HG02642 (cell line): ENCODE measurements around the gene PRDM13.
"Not testable (repeated sequence)": the region's sequence is repeated elsewhere in the genome, so short reads cannot be mapped to it uniquely, and the experiment has no call there.

ENCODE experiments used
- ATAC-seq: cut with Tn5 transposase; IDR thresholded peaks from one replicate; pipeline ENCODE4 v1.9.1; 2021; ENCODE audit warnings: mild to moderate bottlenecking; ENCODE audit not compliant: unreplicated experiment, poor library complexity

Gene PRDM13

DNA sequence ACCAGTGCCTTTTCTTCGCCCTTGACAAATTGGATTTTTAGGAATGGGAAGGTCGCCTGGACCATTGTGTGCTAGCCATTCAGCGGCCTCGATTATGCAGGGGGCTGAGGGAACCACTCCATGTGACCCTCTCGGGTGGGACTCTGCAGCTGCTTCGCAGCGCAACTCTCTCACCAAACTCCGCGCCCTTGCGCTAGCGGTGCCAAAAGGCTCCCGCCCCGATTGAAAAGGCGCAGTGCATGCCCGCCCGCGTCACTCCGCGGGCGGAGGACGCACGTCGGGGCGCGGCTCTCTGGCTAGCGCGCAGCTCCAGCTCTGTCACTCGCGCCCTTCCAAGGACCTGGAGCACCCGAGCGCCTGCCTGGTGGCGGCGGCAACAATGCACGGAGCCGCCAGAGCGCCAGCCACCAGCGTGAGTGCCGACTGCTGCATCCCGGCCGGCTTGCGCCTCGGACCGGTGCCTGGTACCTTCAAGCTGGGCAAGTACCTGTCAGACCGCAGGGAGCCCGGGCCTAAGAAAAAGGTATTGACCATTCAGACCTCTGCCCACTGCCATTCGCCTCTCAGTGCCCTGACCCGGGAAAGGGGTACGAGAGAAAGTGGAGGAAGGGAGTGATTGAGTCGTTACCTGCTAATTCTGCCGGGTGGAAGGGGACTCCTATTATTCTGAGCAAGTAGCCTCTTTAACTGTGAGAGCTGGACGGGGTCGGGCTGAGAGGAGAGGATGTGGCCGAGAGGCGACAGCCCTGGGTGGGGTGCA lies at the start of gene PRDM13:
Gene PRDM13, plus strand, starts transcription at position 178 of the 760 bp plus-strand sequence. Its CDS starts 202 bp downstream, at position 380.
- ATAC-seq: no peak

DNA sequence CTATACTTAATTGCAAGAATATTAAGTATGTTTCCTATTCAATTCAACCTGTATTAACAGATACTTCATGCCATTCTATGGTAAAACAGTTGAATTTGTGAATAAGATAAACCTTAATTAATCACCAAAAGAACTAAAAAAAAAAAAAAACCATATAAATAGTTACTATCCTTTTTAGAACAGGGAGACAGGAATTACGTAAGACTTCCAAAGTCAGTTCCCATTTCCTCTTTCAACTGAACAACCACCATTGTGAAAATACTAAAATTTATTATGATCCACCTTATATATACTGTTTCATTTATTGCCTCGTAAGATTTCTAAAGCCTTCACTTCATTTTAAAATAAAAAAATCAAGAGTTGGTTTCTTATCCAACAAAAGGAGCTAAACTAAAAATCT lies 47.6 kb upstream of the PRDM13 start:
- ATAC-seq: no peak

DNA sequence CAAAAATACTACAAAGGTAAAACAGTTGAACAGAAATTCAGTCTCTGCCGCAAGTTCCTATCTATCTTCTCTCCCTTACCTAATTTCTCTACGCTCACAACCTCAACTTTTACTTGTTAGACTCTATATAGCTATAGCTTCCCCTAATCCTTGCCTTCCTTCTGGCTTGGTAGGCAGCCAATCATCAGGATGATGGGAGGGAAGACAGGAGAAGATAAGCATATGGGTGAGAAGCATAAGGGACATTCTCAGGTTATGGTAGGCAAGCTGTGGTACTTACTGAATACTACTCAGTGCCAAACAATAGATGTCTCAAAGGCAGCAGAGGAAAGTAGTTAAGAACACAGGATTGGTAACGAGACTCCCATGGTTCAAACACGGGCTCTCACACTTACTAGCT lies 46.0 kb upstream of the PRDM13 start:
- no peak for ATAC-seq

DNA sequence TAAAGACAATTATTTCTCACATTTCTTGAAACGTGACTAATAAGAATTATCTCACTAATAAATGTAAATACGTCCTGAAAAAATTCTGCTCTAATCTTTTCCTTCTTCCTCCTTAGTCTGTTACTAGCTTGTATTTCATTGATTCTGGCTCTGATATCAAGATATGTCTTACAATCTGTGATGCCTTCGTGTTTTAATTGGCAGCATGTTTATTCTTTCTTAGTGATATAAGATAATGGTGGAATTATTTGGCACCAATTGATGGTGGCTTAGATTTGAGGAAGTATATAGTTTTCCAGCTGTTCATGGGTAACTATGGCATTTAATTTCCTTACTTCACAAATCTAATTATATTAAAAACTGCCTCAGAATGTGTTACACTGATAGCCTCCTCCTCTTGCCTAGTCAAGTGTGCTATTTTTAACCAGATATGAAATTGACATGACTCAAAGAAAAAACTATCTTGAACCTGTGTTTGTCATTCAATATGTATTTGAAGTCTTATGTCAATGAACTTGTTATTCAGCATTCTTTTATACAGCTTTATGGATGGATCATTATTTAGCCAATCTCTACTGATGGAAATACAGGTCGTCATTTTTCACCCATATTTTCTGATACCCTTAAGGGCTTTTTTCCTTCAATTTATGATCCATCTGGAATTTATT lies 43.4 kb upstream of the PRDM13 start:
- ATAC-seq: no peak

DNA sequence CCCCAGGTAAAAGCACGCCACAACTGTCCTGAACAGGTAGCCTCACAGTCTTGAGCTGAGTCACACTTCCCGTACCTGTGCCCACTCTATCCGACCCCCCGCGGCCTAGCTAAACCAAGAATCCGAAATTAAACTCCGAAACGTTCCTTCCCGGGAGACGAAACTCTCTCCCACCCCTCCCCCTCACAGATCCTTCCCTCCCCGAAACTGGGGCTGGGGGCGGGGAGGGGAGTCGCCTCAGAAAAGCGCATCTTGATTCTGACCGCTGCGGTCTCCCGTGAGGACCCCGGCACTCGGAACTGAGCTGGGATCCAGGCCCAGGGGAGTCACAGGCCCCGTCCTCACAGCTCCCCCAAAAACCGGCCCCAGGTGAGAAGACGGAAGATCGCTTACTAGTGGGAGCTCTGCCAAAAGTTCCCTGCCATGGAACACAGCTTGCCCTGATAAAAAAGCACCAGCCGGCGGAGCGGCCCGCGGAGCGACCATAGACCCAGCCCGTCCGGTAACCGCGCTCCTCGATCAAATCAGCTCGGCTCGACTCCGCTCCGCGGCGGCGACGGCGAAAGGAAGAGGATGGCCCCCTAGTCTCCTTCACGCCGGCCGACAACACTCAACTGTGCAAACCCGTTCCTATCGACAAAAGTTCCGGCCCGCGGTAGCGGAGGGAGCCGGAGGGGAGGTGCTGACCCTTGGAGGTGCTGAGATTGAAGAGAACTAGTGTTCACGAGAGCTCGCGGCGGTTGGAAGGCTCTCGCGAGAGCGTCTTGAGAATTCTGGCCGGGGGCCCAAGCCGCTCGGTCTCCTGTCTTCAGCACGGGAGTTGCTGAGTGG lies 38.3 kb upstream of the PRDM13 start, which contains the start of gene CCNC:
Gene CCNC, minus strand, starts transcription at position 558 of the 831 bp plus-strand sequence. Its CDS starts 133 bp downstream, at position 425.
- peak; percentile 99 for ATAC-seq

DNA sequence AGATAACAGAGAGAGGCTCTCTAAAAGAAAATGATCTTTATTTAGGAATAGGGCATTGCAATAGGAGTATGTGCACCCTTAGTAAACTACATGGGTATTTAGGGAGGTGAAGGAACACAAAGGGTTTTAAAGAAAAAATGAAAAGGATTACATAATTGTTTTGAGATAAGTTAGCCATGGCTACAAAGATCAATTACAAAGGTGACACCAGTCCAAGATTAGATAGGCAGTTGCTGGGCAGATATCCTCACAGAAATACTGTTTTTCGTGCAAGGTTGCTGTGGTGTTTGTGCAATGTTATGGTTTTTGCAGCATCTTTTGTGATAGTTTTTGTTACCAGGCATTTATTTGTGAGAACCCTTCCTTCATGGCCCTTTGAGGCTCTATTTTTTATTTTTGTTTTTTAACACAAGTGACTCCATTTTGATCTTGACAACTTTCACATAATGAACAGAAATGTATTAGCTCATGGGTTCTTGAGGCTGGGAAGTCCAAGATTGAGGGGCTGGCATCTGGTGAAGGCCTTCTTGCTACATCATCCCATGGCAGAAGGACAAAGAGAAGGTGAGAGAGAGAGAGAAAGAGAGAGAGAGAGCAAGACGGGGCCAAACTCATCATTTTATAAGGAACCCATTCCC lies 32.5 kb upstream of the PRDM13 start:
- ATAC-seq: no peak

DNA sequence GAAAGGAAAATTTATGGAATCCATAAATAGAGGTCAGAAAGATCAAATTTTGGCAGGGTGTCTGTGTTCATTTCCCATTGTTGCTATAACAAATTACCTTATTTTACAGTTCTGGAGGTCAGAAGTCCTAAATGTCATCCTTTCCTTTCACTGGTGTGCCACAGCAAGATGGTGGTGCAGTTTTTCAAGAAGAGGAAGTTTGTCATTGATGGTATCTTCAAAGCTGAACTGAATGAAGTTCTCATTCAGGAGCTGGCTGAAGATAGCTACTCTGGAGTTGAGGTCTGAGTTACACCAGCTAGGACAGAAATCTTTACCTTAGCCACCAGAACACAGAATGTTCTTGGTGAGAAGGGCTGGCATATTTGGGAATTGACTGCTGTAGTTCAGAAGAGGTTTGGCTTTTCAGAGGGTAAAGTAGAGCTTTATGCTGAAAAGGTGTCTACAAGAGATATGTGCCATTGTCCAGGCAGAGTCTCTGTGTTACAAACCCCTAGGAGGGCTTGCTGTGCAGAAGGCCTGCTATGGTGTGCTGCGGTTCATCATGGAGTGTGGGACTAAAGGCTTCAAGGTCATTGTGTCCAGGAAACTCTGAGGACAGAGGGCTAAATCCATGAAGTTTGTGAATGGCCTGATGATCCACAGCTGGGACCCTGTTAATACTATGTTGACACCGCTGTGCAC lies 30.9 kb upstream of the PRDM13 start:
- no peak for ATAC-seq

DNA sequence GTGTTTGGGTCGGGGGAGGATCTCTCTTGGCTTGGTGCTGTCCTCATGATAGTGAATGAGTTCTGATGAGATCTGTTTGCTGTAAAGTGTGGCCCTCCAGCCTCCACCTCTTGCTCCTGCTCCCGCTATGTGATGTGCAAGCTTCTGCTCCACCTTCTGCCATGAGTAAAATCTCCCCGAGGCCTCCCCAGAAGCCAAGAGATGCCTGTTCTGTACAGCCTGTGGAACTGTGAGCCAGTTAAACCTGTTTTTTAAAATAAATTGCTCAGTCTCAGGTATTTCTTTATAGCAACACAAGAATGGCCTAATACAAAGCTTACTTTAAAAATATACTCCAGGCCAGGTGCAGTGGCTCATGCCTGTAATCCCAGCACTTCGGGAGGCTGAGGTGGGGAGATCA lies 26.9 kb upstream of the PRDM13 start:
- no peak for ATAC-seq

DNA sequence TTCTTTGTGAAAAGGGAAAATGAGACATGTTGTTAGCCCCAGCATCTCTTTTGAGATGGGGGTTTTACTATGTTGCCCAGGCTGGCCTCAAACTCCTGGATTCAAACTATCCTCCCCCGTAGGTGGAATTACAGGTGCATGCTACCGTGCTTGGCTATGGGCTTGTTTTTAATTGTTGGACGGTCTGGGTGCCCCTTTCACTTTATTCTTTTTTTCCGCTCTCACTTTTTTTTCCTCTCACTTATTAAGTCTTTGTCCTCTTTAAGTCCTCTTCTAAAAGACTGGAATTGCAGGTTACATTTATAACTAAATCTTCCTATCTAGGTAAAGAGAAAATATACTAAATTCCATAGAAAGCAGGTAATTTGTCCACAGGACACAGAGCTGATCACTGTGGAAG lies 18.8 kb upstream of the PRDM13 start:
- ATAC-seq: no peak

DNA sequence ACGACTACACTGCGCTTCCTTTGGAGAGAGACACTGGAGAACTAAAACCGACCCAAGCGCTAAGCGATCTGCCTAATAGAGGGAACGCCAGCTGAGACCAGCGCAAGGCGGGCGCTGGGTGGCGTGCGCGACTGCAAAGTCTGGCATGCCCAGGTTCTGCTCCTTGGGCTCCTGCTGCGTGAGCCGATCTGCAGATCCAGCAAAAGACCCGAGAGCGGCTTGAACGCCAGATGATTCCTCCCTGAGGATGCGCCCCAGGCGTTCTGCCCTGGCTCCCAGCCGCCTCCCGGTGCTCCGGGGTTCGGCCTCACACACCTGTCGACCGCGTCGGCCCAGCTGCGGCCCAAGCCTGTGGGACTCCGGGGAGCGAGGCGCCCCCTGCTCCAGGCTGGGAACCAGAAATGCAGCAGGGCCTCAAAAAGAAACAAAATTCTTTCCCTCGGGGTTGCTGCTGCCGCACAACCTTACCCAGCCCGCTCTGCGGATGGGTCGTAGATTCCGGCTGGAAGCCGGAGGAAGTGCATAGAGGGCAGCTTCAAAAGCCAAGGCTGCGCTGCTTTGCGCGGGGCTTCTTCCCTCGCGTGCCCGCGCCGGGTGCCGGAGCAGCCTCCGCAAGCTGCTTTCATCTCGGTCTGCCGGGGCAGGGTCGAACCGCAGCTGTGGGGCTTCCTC lies 17.9 kb upstream of the PRDM13 start:
- peak; percentile 94 for ATAC-seq

DNA sequence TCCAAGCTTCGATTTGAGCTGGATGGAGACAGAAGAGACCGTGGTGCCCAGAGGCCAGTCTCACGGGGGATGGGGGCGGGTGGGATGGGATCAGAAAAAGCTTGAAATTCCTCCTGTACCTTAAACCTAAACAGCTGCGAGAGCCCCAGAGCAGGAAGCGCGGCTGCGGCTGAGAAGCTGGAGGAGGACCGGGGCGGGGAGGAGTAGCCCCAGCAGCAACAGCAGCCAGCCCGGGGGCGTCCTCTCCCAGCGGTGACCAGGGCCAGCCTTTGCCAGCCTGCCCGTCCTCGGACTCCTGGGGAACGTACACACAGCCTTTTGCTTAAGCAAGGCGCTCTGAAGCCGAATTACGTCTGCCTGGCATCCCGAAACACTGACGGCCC lies 17.4 kb upstream of the PRDM13 start:
- ATAC-seq: peak; percentile 33

DNA sequence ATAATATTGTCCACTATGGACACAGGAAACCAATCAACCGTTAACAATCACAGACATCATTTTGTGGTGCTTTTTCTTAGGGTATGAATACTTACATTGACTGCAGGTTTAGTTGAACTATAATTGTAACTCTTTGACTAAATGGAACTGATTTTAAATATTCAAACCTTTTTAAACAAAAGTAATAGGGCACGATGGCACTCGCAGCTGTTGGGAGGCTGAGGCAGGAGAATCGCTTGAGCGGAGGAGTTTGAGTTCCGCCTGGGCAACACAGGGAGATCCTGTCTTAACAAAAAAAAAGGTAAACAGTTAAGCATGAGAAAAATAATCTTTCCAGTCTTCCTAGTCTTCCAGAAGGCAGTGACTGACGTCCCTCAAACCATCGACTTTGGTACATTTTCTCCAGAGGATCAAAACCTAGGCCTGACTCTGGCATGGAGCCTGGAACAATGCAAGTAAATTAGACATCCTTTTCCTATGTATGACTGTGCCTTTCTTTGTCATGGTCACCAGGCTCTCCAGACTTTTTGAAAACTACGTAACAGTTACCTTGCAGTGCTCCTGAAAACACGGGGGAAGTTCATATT lies 16.6 kb upstream of the PRDM13 start:
- ATAC-seq: no peak

DNA sequence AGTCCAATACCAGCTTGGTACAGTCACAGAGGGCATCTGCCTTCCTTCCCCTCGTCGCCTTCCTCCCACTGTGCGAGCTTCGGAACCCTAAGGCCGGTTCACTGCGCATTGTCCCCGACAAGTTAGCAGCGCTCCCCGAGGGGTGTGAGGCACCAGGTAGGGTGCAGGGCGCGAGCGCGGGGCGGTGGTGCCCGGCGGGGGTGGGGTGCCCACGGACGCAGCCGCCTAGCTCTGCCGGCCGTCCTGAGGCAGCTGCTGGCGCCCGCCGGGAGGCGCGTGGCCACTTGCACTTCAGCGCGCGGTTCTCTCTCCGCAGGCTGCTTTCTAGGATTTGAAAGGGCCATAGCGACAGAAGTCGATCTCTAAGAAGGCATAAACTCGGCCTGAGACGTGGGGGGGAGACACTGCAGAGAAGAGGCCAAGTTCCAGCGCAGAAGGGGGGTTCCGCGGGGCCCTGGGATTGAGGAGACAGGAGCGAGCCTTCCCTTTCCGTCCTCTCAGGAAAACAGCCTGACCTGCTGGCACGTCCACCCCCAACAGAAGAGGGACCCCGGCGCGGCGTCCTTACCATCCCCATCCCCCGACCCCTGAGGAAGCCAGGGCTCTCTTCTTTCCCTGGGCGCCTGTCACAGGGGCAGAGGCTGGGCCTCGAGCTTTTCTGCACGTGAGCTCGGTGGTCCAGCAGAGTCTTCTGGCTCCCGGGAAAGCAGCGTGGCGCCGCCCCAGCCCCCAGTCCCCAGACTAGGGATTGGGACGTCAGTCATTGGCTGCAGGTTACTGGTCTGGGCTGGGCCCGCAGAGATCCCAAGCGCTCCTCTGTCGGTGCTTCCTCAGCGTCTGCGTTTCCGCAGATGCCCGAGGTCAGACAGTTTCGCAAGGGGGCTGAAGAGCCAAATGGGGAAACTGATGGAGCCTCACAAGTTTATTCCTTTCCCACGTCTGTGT lies 15.6 kb upstream of the PRDM13 start:
- no peak for ATAC-seq

DNA sequence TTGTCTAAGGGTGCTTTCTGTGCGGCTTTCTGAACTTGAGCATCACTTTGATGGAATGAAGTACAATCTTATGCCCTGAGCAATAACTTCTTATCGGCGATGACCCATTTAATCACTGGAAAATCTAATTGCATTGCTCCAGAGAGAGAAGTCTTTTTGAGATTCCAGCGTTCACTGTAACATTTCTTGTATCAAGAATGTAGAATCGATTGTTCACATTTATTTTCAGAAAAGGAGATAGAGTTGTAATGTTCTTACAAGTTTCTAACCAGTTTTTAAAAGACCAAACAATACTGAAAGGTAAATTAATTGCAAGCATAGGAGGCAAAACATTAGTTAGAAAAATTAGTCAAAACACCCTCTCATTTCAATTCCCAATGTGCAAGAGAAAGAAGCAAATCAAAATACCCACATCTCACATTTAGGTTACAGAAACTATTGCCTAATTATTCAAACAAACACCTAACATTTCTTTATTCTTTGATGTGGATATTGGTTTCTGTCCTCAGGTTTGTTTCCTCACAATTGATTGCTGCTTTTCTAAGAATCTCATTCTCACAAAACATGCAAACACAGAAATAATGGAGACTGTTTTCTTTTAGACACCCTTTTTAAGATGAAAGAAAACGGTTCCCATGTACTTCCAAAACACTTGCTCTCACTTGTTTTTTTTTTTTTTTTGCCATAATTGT lies 14.8 kb upstream of the PRDM13 start:
- ATAC-seq: no peak

DNA sequence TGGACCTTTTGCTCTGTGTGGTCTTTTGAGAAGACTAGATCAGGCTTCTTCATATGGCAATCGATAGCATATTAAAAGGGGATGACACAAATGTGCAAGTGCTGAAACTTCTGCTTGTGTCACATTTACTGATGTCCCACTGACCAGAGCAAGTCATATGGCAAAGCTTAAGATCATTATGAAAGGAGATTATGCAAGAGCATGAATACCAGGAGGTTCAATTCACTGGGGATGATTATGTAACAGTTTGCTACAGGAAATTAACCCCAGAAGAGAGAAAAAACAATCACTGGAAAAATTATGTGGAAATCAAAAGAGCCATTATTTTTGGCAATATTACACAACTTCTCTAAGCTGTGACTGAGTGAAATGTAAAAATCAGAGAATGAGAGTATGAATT lies 13.7 kb upstream of the PRDM13 start:
- no peak for ATAC-seq

DNA sequence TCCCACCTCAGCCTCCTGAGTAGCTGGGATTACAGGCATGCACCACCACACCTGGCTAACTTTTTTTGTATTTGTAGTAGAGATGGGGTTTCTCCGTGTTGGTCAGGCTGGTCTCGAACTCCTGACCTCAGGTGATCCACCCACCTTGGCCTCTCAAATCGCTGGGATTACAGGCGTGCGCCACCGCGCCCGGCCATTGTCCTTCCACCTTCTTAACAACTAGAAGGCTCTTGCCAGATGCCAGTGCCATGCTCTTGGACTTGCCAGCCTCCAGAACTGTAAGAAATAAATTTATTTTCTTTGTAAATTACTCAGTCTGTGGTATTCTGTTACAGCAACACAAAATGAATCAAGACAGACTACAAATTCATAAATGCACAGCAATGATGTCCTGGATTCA lies 11.9 kb upstream of the PRDM13 start:
- not testable (repeated sequence) for ATAC-seq
